HG02870 (cell line): Measurements from ENCODE around the gene SMIM1.

Experiments used
- ATAC-seq: cut with Tn5 transposase; IDR thresholded peaks from one replicate; pipeline ENCODE4 v1.9.1; 2021; ENCODE audit warnings: mild to moderate bottlenecking, moderate library complexity; ENCODE audit not compliant: unreplicated experiment

Gene SMIM1

GRCh38 chr1:3775490-3776230, 3.1 kb downstream of the SMIM1 start:
- no peak for ATAC-seq

- no peak for ATAC-seq
Observed at GRCh38 chr1:3776231-3776961, 3.8 kb downstream of the SMIM1 start.

- ATAC-seq, result no peak
Observed at GRCh38 chr1:3777078-3777547, 4.6 kb downstream of the SMIM1 start.

GRCh38 chr1:3777647-3778589, 5.4 kb downstream of the SMIM1 start:
- ATAC-seq, result no peak

- no peak for ATAC-seq
Observed at GRCh38 chr1:3778590-3779264, 6.2 kb downstream of the SMIM1 start.

GRCh38 chr1:3779265-3779911, 6.8 kb downstream of the SMIM1 start:
- no peak for ATAC-seq

GRCh38 chr1:3779912-3780416, 7.4 kb downstream of the SMIM1 start:
- no peak for ATAC-seq

GRCh38 chr1:3780901-3781300, 8.4 kb downstream of the SMIM1 start:
- ATAC-seq, result no peak

- ATAC-seq, result no peak
Observed at GRCh38 chr1:3783651-3784474, 11.3 kb downstream of the SMIM1 start.

- ATAC-seq, result no peak
Observed at GRCh38 chr1:3785045-3785444, 12.5 kb downstream of the SMIM1 start.

GRCh38 chr1:3785456-3786157, 13.1 kb downstream of the SMIM1 start:
- no peak for ATAC-seq

GRCh38 chr1:3786468-3787348, 14.2 kb downstream of the SMIM1 start:
- ATAC-seq, result no peak

GRCh38 chr1:3787349-3787715, 14.8 kb downstream of the SMIM1 start:
- no peak for ATAC-seq

GRCh38 chr1:3787745-3788605, 15.4 kb downstream of the SMIM1 start:
- ATAC-seq, result no peak

GRCh38 chr1:3788756-3789420, 16.3 kb downstream of the SMIM1 start:
- ATAC-seq, result no peak
